Activated naive CD8-positive, alpha-beta T cell treated with anti-CD3 and anti-CD28 coated beads, Interleukin-2, amount 50 U/mL, for 16 hours (primary cell): ENCODE measurements around the gene BNIP3.
"Not testable (repeated sequence)": the region's sequence is repeated elsewhere in the genome, so short reads cannot be mapped to it uniquely, and the experiment has no call there.

Source experiments
- DNase-seq: peaks from one replicate; pipeline ENCODE4 v3.0.0-alpha.2; 2020; ENCODE audit warnings: low read depth, low spot score

BNIP3 gene

GRCh38 chr10:132002004-132002403 is 20.3 kb upstream of the BNIP3 start:
- DNase-seq = no peak

GRCh38 chr10:132001238-132001972 is 19.7 kb upstream of the BNIP3 start:
- DNase-seq = no peak

GRCh38 chr10:131998845-131999681 is 17.3 kb upstream of the BNIP3 start:
- DNase-seq = no peak

- no peak for DNase-seq
These were observed 16.5 kb upstream of the BNIP3 start for GRCh38 chr10:131998050-131998844.

GRCh38 chr10:131997366-131998049 is 15.8 kb upstream of the BNIP3 start:
- DNase-seq = no peak

GRCh38 chr10:131996466-131997365 is 15.0 kb upstream of the BNIP3 start:
- DNase-seq = no peak

GRCh38 chr10:131994435-131994834 is 12.7 kb upstream of the BNIP3 start:
- DNase-seq = no peak

GRCh38 chr10:131993275-131993674 is 11.6 kb upstream of the BNIP3 start:
- DNase-seq = no peak

GRCh38 chr10:131991726-131992125 is 10.0 kb upstream of the BNIP3 start:
- no peak for DNase-seq

- not testable (repeated sequence) for DNase-seq
These were observed 6.1 kb upstream of the BNIP3 start for GRCh38 chr10:131987786-131988185.

- DNase-seq = not testable (repeated sequence)
These were observed 5.6 kb upstream of the BNIP3 start for GRCh38 chr10:131987301-131987700.

- not testable (repeated sequence) for DNase-seq
These were observed 5.1 kb upstream of the BNIP3 start for GRCh38 chr10:131986851-131987250.

GRCh38 chr10:131983780-131984179 is 2.1 kb upstream of the BNIP3 start:
- DNase-seq = no peak

- no peak for DNase-seq
These were observed 1.1 kb upstream of the BNIP3 start for GRCh38 chr10:131982796-131983195.

- no peak for DNase-seq
These were observed 548 bp upstream of the BNIP3 start for GRCh38 chr10:131982185-131982756.

GRCh38 chr10:131980761-131981428 is 828 bp downstream of the BNIP3 start:
- no peak for DNase-seq

- no peak for DNase-seq
These were observed 1.4 kb downstream of the BNIP3 start for GRCh38 chr10:131980321-131980720.

GRCh38 chr10:131979821-131980270 is 1.9 kb downstream of the BNIP3 start:
- DNase-seq = no peak

GRCh38 chr10:131979336-131979735 is 2.4 kb downstream of the BNIP3 start:
- DNase-seq = no peak
